Activated T-helper 1 cell treated with anti-CD3 and anti-CD28 coated beads, Interleukin-12 subunit alpha, Interleukin-12 subunit beta, Interleukin-2, Interleukin-4 antibody, amounts not matched to agents 30 ng/mL and 10 ng/mL and 1 ng/mL, durations not matched to agents 14 hours and 24 hours and 36 hours (primary cell): ENCODE measurements around the gene DEDD. TPM values are rescaled to one million over a fixed set of nuclear protein-coding genes. Genes with fewer than 3 reads are reported as not detected.

Experiments used
- DNase-seq: peaks from one replicate; pipeline ENCODE4 v3.0.0; 2021; ENCODE audit warnings: low spot score
- H3K27ac Mint-ChIP-seq: one replicate; pipeline ENCODE4 v1.8.0; 2021; ENCODE audit warnings: mild to moderate bottlenecking, mixed read lengths
- H3K27me3 Mint-ChIP-seq: one replicate; pipeline ENCODE4 v1.8.0; 2022; ENCODE audit warnings: mild to moderate bottlenecking, moderate library complexity, mixed read lengths; ENCODE audit not compliant: insufficient read depth
- H3K36me3 Mint-ChIP-seq: one replicate; pipeline ENCODE4 v1.8.0; 2021; ENCODE audit warnings: low read depth, mixed read lengths
- H3K4me1 Mint-ChIP-seq: one replicate; pipeline ENCODE4 v1.8.0; 2021; ENCODE audit warnings: low read depth, mixed read lengths
- H3K4me3 Mint-ChIP-seq: one replicate; pipeline ENCODE4 v1.8.0; 2021; ENCODE audit warnings: mild to moderate bottlenecking, moderate library complexity, mixed read lengths
- H3K9me3 Mint-ChIP-seq: one replicate; pipeline ENCODE4 v1.8.0; 2021; ENCODE audit warnings: mixed read lengths
- intact Hi-C: fragments of 100-400 bp; cut with micrococcal nuclease; formaldehyde crosslinking; loops from one replicate; pipeline ENCODE4 v1.15.1; 2024
- total RNA-seq: library from RNA; stranded (reverse); gene quantifications from 2 replicates; pipeline ENCODE4 v1.2.3, GENCODE V29; 2022

Gene DEDD
- total RNA-seq, 1 donor from 2014 or later, result 44.5 TPM

- H3K27ac Mint-ChIP-seq, result peak overlapping the region; percentile 2
- no peaks in the 10 kb centered on the region for H3K9me3 Mint-ChIP-seq
- peaks cover 46% of the 10 kb centered on the region for H3K4me1 Mint-ChIP-seq
- H3K4me3 Mint-ChIP-seq, result no peak overlapping the region
- H3K36me3 Mint-ChIP-seq, result peaks cover 39% of the 10 kb centered on the region
- intact Hi-C loops, result no loop called here
- no peak for DNase-seq
- H3K27me3 Mint-ChIP-seq, result no peaks in the 10 kb centered on the region
These were observed 39.9 kb upstream of the DEDD start for GRCh38 chr1:161172349-161172748.

GRCh38 chr1:161171696-161172095, 39.2 kb upstream of the DEDD start:
- Mint-ChIP-seq H3K4me1 (peaks cover 48% of the 10 kb centered on the region), H3K27me3 (no peaks in the 10 kb centered on the region), H3K36me3 (peaks cover 37% of the 10 kb centered on the region), H3K9me3 (no peaks in the 10 kb centered on the region), H3K27ac (no peak overlapping the region), H3K4me3 (no peak overlapping the region)
- no peak for DNase-seq
- intact Hi-C loops, result no loop called here

DNA sequence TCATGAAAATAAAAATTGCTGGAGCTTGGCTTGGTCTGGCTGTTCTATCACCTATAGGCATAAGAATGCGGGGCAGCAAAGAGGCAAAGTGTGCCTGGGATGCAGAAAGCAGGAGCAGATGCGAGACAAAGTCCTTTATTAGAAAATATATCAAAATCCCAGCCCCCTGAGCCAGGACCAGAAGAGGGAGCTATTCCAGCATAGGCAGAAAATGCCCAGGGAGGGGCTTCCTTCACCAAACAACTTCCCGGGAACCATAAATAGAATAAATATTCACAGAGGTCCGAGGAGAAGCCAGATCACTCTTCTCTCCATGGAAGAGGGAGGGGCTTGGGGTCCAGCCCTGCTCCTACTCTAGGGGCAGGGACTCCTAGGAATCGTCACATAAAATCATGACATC, 38.7 kb upstream of the DEDD start:
- no peak for DNase-seq
- peaks cover 43% of the 10 kb centered on the region for H3K4me1 Mint-ChIP-seq
- H3K27me3 Mint-ChIP-seq, result no peaks in the 10 kb centered on the region
- H3K9me3 Mint-ChIP-seq, result no peaks in the 10 kb centered on the region
- H3K4me3 Mint-ChIP-seq, result no peak overlapping the region
- H3K36me3 Mint-ChIP-seq, result peaks cover 37% of the 10 kb centered on the region
- H3K27ac Mint-ChIP-seq, result no peak overlapping the region
- intact Hi-C loops, result no loop called here

GRCh38 chr1:161168906-161169305, 36.4 kb upstream of the DEDD start:
- intact Hi-C loops, result no loop called here
- Mint-ChIP-seq H3K27me3 (no peaks in the 10 kb centered on the region), H3K36me3 (peaks cover 32% of the 10 kb centered on the region), H3K27ac (no peak overlapping the region), H3K4me1 (peaks cover 45% of the 10 kb centered on the region), H3K9me3 (no peaks in the 10 kb centered on the region), H3K4me3 (peak overlapping the region; percentile 15)
- no peak for DNase-seq

GRCh38 chr1:161166669-161167548, 34.4 kb upstream of the DEDD start:
- intact Hi-C loops, result loop anchor here (1.0 to 2.0 kb wide), 6 partner anchors 10 to 121 kb away; partner anchors contain the start of genes B4GALT3 and DEDD
- H3K4me3 Mint-ChIP-seq, result peak overlapping the region; percentile 87
- no peaks in the 10 kb centered on the region for H3K27me3 Mint-ChIP-seq
- no peak for DNase-seq
- H3K9me3 Mint-ChIP-seq, result no peaks in the 10 kb centered on the region
- peaks cover 29% of the 10 kb centered on the region for H3K36me3 Mint-ChIP-seq
- H3K4me1 Mint-ChIP-seq, result peaks cover 60% of the 10 kb centered on the region
- peak overlapping the region; percentile 99 for H3K27ac Mint-ChIP-seq

- peak; percentile 95 for DNase-seq
- no peaks in the 10 kb centered on the region for H3K9me3 Mint-ChIP-seq
- peak within 1 kb of the TSS; percentile 87 for H3K4me3 Mint-ChIP-seq
- no peaks in the 10 kb centered on the region for H3K27me3 Mint-ChIP-seq
- intact Hi-C loops, result loop anchor here (1.0 to 2.0 kb wide), 6 partner anchors 11 to 120 kb away; partner anchors contain the start of genes B4GALT3 and DEDD
- peak within 1 kb of the TSS; percentile 99 for H3K27ac Mint-ChIP-seq
- H3K36me3 Mint-ChIP-seq, result peaks cover 30% of the 10 kb centered on the region
- H3K4me1 Mint-ChIP-seq, result peaks cover 61% of the 10 kb centered on the region
These were observed 33.5 kb upstream of the DEDD start, which contains the start of gene PPOX for GRCh38 chr1:161165742-161166668. TSS of gene PPOX (plus strand) at chr1:161166426. CDS start at chr1:161166848, 422 bp downstream.

- Mint-ChIP-seq H3K36me3 (peaks cover 28% of the 10 kb centered on the region), H3K4me3 (peak overlapping the region; percentile 45), H3K27me3 (no peaks in the 10 kb centered on the region), H3K9me3 (no peaks in the 10 kb centered on the region), H3K27ac (peak overlapping the region; percentile 86), H3K4me1 (peaks cover 63% of the 10 kb centered on the region)
- intact Hi-C loops, result no loop called here
- DNase-seq, result no peak
These were observed 32.6 kb upstream of the DEDD start for GRCh38 chr1:161164901-161165610.

GRCh38 chr1:161163793-161164192, 31.3 kb upstream of the DEDD start:
- peaks cover 71% of the 10 kb centered on the region for H3K4me1 Mint-ChIP-seq
- DNase-seq, result no peak
- H3K27ac Mint-ChIP-seq, result peak overlapping the region; percentile 78
- no peaks in the 10 kb centered on the region for H3K9me3 Mint-ChIP-seq
- H3K27me3 Mint-ChIP-seq, result no peaks in the 10 kb centered on the region
- peak overlapping the region; percentile 12 for H3K4me3 Mint-ChIP-seq
- H3K36me3 Mint-ChIP-seq, result peaks cover 31% of the 10 kb centered on the region
- intact Hi-C loops, result no loop called here

GRCh38 chr1:161162806-161163205, 30.3 kb upstream of the DEDD start:
- Mint-ChIP-seq H3K4me1 (peaks cover 72% of the 10 kb centered on the region), H3K36me3 (peaks cover 39% of the 10 kb centered on the region), H3K4me3 (no peak overlapping the region), H3K9me3 (no peaks in the 10 kb centered on the region), H3K27me3 (no peaks in the 10 kb centered on the region), H3K27ac (peak overlapping the region; percentile 18)
- no peak for DNase-seq
- intact Hi-C loops, result no loop called here

DNA sequence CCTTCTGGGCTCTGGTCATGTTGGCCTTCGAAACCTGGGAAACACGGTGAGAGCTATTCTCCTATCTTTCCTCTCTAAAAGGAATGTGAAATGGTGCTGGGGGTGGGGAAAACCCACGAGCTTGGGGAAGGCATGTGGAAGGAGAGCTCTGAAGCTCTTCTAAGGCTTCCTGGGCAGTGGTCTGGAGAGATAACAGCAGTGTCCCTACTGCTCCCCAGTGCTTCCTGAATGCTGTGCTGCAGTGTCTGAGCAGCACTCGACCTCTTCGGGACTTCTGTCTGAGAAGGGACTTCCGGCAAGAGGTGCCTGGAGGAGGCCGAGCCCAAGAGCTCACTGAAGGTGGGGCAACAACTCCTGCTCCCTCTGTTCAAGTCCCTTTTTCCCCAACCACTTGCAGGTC, 29.6 kb upstream of the DEDD start:
- Mint-ChIP-seq H3K27ac (peak overlapping the region; percentile 13), H3K27me3 (no peaks in the 10 kb centered on the region), H3K4me3 (peak overlapping the region; percentile 52), H3K9me3 (no peaks in the 10 kb centered on the region), H3K4me1 (peaks cover 68% of the 10 kb centered on the region), H3K36me3 (peaks cover 45% of the 10 kb centered on the region)
- intact Hi-C loops, result no loop called here
- no peak for DNase-seq

- intact Hi-C loops, result loop anchor here (2.0 kb wide), 1 partner anchor 15 kb away; the partner anchor contains the start of gene B4GALT3
- no peaks in the 10 kb centered on the region for H3K27me3 Mint-ChIP-seq
- no peaks in the 10 kb centered on the region for H3K9me3 Mint-ChIP-seq
- peak overlapping the region; percentile 13 for H3K27ac Mint-ChIP-seq
- peaks cover 64% of the 10 kb centered on the region for H3K4me1 Mint-ChIP-seq
- peak overlapping the region; percentile 52 for H3K4me3 Mint-ChIP-seq
- DNase-seq, result no peak
- peaks cover 49% of the 10 kb centered on the region for H3K36me3 Mint-ChIP-seq
These were observed 29.2 kb upstream of the DEDD start for GRCh38 chr1:161161652-161162051.

- Mint-ChIP-seq H3K4me3 (peak overlapping the region; percentile 88), H3K27me3 (no peaks in the 10 kb centered on the region), H3K36me3 (peaks cover 49% of the 10 kb centered on the region), H3K9me3 (no peaks in the 10 kb centered on the region), H3K4me1 (peaks cover 64% of the 10 kb centered on the region), H3K27ac (peak overlapping the region; percentile 62)
- DNase-seq, result no peak
- intact Hi-C loops, result loop anchor here (2.0 kb wide), 1 partner anchor 16 kb away; the partner anchor contains the start of gene B4GALT3
These were observed 28.2 kb upstream of the DEDD start for GRCh38 chr1:161160671-161161145.
